Bronchial epithelial cell (primary cell): ENCODE data around the gene TMEM178A. TPM values are rescaled to one million over a fixed set of nuclear protein-coding genes. Genes with fewer than 3 reads are reported as not detected.

ENCODE experiments used
- DNase-seq: peaks from one replicate; pipeline ENCODE4 v3.0.0-alpha.2; 2010; ENCODE audit warnings: low read depth
- FAIRE-seq: peaks from 2 replicates; lab custom pipeline; 2011; peaks lifted over from hg19 to GRCh38; lab: Jason Lieb, UNC
- H3K27me3 ChIP-seq: 2 replicates; pipeline ENCODE4 v1.5.1; 2011; ENCODE audit warnings: low read length; ENCODE audit not compliant: control insufficient read depth, insufficient read depth
- H3K36me3 ChIP-seq: 2 replicates; pipeline ENCODE4 v1.5.1; 2011; ENCODE audit warnings: low read length; ENCODE audit not compliant: control insufficient read depth, insufficient read depth
- H3K4me3 ChIP-seq: 2 replicates; pipeline ENCODE4 v1.5.1; 2011; ENCODE audit warnings: mild to moderate bottlenecking, low read depth, low read length, control low read depth
- CTCF ChIP-seq: IDR thresholded peaks from 2 replicates; pipeline ENCODE4 v1.5.1; 2011; ENCODE audit warnings: mild to moderate bottlenecking, moderate library complexity, low read length, control low read depth, inconsistent platforms; ENCODE audit not compliant: insufficient read depth, severe bottlenecking
- total RNA-seq: library from RNA; depleted of rRNA; stranded (reverse); fragments of >200 nt; gene quantifications from 2 replicates; pipeline ENCODE4 v1.2.1, GENCODE V29; 2014

The TMEM178A gene
- total RNA-seq, 1 donor from 2014 or later: 0.26 TPM

- no peak overlapping the region for H3K4me3 ChIP-seq
- H3K36me3 ChIP-seq: peaks cover 15% of the 10 kb centered on the region
- no peaks in the 10 kb centered on the region for H3K27me3 ChIP-seq
- DNase-seq (no peak), FAIRE-seq (no peak)
- no peak for TF ChIP-seq CTCF
These were observed 91.4 kb downstream of the TMEM178A start for GRCh38 chr2:39757156-39757555.

- no peak overlapping the region for H3K4me3 ChIP-seq
- FAIRE-seq (no peak), DNase-seq (no peak)
- no peak for TF ChIP-seq CTCF
- no peaks in the 10 kb centered on the region for H3K27me3 ChIP-seq
- peaks cover 8% of the 10 kb centered on the region for H3K36me3 ChIP-seq
These were observed 96.7 kb downstream of the TMEM178A start for GRCh38 chr2:39762448-39762847.

Other genes with a start within 250 kb of the TMEM178A start
- 19.7 and 22.0 TPM in 2 replicates for gene MAP4K3, start 228.6 kb upstream of the TMEM178A start, total RNA-seq
- gene THUMPD2, start 113.3 kb downstream of the TMEM178A start, total RNA-seq: 8.8 and 10.3 TPM in 2 replicates